Endometrial microvascular endothelial cells (primary cell): ENCODE data around the gene ZNF775. TPM values are rescaled to one million over a fixed set of nuclear protein-coding genes. Genes with fewer than 3 reads are reported as not detected.

Experiments used
- in situ Hi-C: cut with HindIII; loops from 2 replicates; pipeline ENCODE4 v1.10.0; 2017; ENCODE audit warnings: low sequenced_read_pairs, low pct_unique_long_range_greater_than_20kb; ENCODE audit errors: inconsistent ontology term
- total RNA-seq: library from RNA; depleted of rRNA; stranded (reverse); fragments of >200 nt; gene quantifications from one replicate; pipeline ENCODE4 v1.2.3, GENCODE V29; 2015; ENCODE audit errors: inconsistent ontology term

Gene ZNF775
- total RNA-seq, 1 donor from 2014 or later, result 4.5 TPM

GRCh38 chr7:150407588-150408392 lies 28.7 kb downstream of the ZNF775 start:
- in situ Hi-C loops, result no loop called here

GRCh38 chr7:150408393-150409299 lies 29.5 kb downstream of the ZNF775 start:
- in situ Hi-C loops, result no loop called here

GRCh38 chr7:150409300-150410030 lies 30.3 kb downstream of the ZNF775 start:
- in situ Hi-C loops, result no loop called here

GRCh38 chr7:150410131-150410530 lies 31.0 kb downstream of the ZNF775 start:
- in situ Hi-C loops, result no loop called here

GRCh38 chr7:150410680-150411346 lies 31.7 kb downstream of the ZNF775 start:
- in situ Hi-C loops, result no loop called here

GRCh38 chr7:150411606-150412005 lies 32.5 kb downstream of the ZNF775 start:
- in situ Hi-C loops, result no loop called here

- in situ Hi-C loops, result no loop called here
Measured at GRCh38 chr7:150412016-150412415, 32.9 kb downstream of the ZNF775 start.

GRCh38 chr7:150412518-150413488 lies 33.7 kb downstream of the ZNF775 start:
- in situ Hi-C loops, result no loop called here

- in situ Hi-C loops, result no loop called here
Measured at GRCh38 chr7:150413640-150414081, 34.5 kb downstream of the ZNF775 start.

- in situ Hi-C loops, result no loop called here
Measured at GRCh38 chr7:150415161-150416153, 36.3 kb downstream of the ZNF775 start.

GRCh38 chr7:150417239-150417638 lies 38.1 kb downstream of the ZNF775 start:
- in situ Hi-C loops, result no loop called here

GRCh38 chr7:150417863-150418262 lies 38.7 kb downstream of the ZNF775 start:
- in situ Hi-C loops, result no loop called here

- in situ Hi-C loops, result no loop called here
Measured at GRCh38 chr7:150420242-150420641, 41.1 kb downstream of the ZNF775 start.

GRCh38 chr7:150420987-150421674 lies 42.0 kb downstream of the ZNF775 start:
- in situ Hi-C loops, result no loop called here

- in situ Hi-C loops, result no loop called here
Measured at GRCh38 chr7:150421831-150422230, 42.7 kb downstream of the ZNF775 start.

GRCh38 chr7:150425670-150426069 lies 46.5 kb downstream of the ZNF775 start:
- in situ Hi-C loops, result no loop called here
